HG03095 (cell line): Measurements from ENCODE around the gene XPO5.
"Not testable (repeated sequence)": the region's sequence is repeated elsewhere in the genome, so short reads cannot be mapped to it uniquely, and the experiment has no call there.

Experiments
- ATAC-seq: cut with Tn5 transposase; IDR thresholded peaks from one replicate; pipeline ENCODE4 v1.9.1; 2021; ENCODE audit warnings: moderate library complexity; ENCODE audit not compliant: unreplicated experiment

XPO5 gene

DNA sequence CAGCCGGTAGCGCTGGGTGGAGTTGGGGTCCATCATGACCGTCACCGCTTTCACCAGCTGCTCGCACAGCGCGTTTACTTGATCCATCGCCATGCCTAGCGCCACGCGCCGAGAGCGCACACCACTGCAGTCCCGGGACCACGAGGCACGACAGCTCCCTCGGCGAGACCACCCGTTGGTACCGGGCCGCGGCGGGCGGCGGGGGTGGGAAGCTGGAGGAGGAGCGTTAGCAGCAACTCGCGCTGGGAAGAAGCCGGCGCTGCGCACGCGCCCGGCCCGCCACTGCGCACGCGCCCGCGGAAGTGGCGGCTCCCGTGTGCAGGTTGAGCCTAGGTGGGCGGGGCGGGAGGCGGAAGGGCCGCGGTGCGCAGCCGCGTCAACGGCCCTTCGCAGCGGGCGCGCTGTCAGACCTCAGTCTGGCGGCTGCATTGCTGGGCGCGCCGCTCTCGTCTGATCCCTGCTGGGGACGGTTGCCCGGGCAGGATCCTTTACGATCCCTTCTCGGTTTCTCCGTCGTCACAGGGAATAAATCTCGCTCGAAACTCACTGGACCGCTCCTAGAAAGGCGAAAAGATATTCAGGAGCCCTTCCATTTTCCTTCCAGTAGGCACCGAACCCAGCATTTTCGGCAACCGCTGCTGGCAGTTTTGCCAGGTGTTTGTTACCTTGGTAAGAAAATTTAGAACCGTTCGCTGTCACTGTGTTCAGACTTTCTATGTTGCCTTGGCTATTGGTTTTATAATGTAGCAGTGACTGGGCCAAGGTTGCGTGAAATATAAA lies at the start of gene XPO5, which contains the start of gene POLH:
TSS of gene XPO5 (minus strand) at position 267 of the 780 bp plus-strand sequence. CDS start at position 93, 174 bp downstream.
TSS of gene POLH (plus strand) at position 414 of the 780 bp plus-strand sequence. CDS start 6,135 bp downstream, outside the sequence.
- ATAC-seq, result peak; percentile 77

DNA sequence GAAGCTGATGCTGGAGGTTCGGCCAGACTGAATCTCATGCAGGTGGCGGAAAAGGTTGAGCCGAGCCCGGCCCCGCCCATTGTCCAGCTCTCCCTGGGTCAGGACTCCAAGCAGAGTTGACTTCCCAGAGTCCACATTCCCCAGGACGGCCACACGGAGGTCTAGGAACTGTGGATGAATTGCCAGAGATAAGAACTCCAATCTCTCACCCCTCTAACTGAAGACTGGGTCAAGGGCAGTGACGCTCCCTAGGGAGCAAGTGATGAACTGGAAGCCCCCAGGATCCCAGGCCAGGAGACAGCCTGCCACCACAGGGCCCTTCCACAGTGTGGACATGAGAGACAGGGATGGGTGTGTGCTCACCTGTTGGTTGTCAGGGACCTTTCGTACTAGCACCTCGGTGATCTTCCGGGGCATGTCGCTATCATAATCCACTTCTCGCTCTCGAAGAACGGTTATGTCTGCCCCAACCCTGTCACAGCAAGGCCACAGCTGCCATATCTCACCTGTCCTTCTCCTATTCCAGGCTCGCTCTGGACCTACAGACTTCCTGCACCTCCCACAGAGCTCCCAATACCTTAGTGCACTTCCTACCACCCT lies 49.7 kb upstream of the XPO5 start:
- no peak for ATAC-seq

DNA sequence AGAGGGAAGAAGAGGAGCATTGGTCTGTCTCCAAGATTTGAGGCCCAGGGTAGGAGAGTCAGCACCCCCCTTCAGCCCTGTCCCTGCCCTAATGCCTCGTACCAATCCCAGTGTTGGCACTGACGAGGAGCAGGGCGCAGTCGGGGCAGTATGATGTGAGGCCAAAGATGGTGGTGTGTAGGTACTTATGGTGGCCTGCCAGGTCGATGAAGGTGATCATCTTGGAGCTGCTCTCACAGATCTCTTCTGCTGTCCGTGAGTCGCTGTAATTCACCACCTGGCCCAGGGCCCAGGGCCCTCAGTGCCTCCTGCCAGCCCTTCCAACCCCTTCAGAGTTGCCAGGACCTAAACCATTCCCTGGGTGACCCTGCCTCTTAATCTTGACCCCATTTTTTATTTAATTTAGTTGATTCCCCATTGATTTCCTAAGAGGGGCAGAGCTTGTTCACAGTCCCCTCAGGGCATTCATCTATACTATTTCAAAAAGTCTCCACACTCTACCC lies 49.0 kb upstream of the XPO5 start:
- no peak for ATAC-seq

DNA sequence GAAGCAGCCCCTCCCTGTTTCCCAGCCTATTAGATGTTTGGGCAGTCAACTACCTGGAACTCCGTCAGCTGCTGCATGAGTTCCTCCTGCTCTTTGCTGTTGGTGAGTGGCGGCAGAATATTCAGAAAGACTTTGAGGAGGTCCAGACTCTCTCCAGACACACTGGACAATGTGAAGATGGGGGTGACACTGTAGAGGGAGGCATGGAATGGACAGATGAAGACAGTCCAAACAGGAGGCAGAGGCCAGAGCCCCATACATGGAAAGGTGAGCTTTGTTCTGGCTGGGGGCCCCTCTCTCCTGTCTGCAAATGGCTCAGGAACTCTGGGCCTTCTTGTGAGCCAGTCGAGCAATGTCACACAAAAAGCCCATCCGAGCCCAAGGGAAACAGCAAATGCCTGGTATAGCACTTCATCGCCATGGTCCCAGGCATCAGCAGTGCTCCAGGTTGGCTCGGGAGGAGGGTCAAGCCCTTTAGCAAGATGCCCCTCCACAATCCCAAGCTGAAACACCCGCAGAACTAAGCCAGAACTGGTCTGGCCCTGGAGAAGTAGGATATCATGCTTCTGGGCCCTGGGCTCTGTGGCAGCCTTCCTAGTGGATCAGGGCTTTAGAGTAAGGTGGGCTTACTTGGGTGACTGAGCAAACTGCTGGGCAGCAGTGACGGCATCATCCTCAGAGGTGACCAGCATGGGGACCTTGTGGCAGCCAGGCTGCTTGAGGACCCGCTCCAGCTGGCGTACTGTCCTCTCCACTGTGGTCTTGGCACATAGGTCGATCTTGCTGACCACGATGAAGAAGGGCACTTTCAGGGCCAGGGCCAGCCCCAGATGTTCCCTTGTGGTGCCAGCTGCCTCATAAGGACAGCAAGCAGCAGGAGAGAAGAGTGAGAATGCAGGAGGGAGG lies 48.3 kb upstream of the XPO5 start:
- ATAC-seq, result no peak

DNA sequence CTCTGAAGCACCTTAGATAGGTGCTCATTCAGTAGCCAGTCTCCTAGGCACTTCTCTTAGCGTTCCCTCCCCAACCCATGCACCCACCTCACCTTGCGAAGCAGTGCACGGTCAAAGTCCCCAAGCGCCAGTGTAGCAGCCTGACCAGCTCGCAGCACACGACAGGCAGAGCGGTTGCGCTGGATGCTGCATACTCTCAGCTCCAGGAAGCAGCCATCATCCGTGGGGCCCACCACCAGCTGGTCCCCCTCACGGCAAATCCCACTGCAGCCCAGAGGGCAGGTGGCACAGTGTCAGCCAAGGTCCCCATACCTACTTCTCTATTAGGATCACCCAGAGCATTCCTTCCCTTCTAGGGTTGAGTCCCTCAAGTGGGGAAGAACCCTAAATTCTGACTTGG lies 46.7 kb upstream of the XPO5 start:
- ATAC-seq, result no peak

DNA sequence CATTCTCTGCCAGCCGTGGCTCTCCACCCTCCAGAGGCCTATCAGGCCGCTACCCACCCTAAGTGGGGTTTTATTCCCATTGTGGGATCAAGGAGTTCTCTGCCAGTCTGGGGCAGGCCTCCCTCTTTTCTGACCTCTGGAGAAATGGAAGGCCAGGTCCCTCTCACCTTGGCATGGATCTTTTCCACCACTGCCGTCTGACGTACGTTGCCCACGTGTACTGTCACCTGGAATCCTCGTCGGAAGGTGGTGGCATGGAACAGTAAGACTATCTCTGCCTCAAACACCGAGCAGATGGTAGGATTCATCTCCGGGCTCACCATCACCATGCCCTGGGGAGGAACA lies 46.0 kb upstream of the XPO5 start:
- ATAC-seq, result no peak

DNA sequence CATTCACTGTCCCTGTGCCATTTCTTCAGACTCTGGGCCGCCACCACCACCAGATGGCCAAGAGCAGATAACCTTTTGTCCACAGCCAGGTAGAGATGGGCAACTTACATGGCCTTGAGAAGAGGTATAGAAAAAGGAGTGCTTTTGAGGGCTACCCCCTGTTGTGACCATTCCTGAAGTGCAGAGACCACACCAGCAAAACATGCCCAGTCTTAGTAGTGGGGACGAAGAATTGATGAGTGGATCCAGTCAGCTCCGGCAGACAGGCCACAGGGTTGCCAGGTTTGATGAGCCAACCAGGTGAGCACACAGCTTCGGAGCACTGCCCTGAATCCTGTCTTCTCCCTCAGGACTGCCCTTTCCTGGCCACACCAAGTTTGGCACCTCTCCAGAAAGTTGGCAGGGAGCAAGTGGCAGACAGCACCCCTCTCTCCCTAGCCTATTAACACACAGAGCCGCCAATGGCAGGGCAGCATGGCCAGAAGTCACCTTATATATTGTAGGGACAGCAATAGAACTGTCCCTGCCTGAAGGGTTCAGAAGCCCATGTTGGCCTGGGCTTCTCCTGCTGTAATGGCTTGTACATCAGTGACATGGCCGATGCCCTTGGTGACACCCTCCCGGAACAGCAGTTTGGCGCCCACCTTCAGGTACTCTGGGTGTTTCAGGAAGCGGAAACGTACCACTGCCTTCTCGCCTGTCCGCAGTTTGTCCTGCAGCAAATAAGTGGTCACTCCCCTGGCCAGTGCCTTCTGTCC lies 45.4 kb upstream of the XPO5 start:
- ATAC-seq, result no peak

DNA sequence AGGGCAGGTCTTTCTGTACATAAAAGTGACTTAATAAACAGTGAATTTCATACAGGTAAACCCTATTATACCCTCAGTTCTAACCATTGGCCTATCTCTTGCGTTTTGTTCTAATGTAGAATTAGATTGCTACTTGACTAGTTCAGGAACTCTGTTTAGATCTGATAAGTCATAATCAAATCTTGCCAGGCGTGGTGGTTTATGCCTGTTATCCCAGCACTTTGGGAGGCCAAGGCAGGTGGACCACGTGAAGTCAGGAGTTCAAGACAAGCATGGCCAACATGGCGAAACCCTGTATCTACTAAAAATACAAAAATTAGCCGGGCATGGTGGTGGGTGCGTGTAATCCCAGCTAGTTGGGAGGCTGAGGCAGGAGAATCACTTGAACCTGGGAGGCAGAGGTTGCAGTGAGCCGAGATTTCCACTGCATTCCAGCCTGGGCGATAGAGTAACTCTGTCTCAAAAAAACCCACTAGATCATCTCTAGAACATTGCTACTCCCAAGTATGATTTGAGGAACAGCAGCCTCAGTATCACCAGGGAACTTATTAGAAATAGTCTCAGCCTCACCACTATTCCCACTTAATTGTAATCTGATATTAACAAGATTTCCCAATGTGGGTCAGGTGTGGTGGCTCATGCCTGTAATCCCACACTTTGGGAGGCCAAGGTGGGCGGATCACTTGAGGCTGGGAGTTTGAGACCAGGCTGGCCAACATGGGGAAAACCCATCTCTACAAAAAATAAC lies 41.1 kb upstream of the XPO5 start:
- no peak for ATAC-seq

DNA sequence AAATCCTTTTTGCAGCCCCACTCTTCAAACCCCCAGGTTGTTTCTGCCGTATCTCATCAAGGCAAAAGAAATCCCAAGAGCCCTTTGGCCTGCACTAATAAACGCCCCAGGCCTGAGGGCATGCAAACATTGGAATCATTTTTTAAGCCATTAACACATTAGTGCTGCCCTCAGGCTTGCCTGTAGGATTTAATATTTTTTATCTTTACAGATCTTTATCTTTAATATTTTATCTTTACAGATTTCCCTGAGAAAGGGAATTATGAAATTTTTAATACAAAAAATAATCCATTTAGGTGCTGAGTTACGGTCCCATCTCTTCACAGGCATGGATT lies 38.5 kb upstream of the XPO5 start:
- no peak for ATAC-seq

DNA sequence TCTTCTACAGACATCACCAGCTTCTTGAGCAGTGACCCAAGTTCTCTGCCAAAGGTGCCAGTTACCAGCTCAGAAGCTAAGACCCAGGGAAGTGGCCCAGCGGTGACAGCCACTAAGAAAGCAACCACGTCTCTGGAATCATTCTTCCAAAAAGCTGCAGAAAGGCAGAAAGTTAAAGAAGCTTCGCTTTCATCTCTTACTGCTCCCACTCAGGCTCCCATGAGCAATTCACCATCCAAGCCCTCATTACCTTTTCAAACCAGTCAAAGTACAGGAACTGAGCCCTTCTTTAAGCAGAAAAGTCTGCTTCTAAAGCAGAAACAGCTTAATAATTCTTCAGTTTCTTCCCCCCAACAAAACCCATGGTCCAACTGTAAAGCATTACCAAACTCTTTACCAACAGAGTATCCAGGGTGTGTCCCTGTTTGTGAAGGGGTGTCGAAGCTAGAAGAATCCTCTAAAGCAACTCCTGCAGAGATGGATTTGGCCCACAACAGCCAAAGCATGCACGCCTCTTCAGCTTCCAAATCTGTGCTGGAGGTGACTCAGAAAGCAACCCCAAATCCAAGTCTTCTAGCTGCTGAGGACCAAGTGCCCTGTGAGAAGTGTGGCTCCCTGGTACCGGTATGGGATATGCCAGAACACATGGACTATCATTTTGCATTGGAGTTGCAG lies 38.0 kb upstream of the XPO5 start:
- ATAC-seq, result no peak

DNA sequence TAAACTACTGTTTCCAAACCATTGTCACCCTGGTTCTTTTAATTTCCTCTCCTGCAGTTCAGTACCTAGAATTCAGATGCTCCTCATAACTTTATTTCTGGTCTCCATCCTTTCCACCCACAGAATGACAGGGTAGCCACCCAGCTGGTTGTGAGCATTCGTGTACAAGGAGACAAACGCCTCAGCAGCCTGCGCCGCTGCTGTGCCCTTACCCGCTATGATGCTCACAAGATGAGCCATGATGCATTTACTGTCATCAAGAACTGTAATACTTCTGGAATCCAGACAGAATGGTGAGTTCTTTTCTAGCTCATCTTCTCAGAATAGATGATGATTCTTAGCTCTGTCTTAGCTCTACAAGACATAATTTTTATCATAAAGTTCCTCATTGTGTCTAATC lies 34.6 kb upstream of the XPO5 start:
- ATAC-seq, result no peak

DNA sequence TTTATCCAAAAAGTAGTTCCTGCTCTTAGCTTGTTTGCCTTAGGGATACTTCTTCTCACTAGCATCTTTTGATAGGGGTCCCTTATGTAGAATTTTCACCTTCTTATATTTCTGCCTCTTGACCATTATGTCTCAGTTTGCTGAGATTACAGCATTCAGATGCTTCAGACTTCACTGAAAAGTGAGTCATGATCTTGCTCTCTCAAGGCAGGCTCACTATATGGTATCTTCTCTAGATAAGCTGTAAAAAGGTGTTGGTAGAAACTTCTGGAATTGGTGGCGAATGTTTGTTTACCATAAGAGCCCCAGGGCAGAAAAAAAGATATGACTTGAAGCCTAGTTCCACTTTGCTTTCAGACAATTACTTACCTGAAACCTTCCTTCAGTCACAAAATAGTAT lies 33.6 kb upstream of the XPO5 start:
- no peak for ATAC-seq

DNA sequence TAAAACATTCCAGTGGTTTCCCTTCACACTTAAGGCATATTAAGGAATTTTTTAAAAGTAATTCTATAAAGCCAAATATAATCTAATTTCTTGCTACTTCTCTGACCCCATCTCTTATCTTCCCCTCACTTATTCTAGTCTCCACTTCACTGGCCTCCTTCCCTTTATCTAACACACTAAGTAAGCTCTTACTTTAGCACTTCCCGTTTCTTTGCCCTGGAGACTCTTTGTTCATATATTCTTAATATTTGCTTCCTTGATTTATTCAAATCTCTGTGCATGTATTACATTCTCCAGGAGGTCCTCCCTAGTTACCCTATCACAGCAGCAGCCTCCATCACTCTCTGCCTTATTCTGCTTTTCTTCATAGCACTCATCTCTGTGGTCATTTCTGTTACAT lies 33.0 kb upstream of the XPO5 start:
- ATAC-seq, result no peak

DNA sequence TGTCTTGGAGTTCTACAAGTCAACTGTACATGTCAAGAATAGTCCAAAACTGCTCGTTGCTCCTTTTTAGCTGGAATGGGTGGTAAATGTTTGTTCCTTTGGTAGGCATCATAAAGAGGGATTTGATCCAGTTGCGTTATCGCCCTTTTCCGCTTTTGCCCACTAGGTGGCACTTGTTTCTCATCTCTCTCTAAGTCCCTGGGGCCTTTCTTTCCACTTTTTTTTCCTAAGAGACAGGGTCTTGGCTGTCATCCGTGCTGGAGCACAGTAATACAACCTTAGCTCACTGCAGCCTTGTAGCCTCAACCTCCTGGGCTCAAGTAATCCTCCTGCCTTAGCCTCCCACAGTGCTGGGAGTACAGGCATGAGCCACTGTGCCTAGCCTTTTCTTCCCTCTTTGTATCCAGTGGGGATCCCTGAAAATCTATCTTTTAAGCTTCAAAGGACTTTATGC lies 32.5 kb upstream of the XPO5 start:
- no peak for ATAC-seq

DNA sequence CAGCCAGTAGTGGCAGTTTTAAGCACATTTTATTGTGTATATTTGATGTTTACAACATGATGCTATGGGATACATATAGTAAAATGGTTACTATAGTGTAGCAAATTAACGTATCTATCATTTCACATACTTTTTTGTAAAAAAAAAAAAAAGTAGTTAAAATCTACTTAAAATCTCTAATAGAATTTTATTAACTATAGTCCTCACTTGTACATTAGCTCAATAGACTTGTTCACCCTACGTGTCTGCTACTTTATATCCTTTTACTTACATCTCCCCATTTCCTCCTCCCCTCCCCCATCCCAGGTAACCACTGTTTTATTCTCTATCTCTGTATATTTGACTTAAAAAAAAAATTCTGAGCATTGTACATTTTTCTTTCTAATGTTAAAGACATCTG lies 30.2 kb upstream of the XPO5 start:
- no peak for ATAC-seq

DNA sequence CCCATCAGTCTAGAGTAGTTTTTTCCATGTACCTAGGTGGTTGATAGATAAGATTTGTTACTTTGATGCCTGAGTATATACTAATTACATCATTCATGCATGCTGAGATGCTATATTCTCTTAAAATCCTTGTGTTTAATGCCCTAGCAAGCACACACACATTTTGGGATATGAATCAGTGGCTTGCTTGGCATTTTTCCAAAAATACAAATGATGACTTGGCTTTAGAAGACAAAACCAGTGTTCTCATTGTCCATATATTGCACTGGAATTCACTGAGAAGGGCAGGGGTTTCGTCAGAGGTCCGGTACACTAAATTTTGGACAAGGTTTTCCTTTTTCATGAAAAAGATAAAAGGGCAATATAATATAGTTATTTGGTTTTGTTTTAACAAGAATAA lies 28.3 kb upstream of the XPO5 start:
- ATAC-seq, result no peak

DNA sequence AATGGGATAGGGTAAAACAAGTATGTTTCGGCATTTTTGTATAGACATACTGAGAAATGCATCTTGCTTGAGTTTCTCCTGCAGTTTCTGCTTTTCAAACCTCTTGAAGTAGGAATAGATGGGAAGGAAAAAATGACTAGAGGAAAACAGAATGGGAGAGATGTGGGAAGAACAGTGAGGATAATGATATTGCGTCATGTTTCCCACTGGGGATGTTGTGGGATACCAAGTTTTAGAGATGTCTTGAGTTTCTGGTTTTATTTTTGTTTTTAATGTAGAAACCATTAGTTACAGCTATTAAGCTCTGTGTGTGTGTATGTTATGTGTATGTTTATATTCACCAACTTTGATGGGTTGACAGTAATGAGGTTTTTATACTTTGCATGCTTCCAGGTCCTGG lies 24.8 kb upstream of the XPO5 start:
- no peak for ATAC-seq

DNA sequence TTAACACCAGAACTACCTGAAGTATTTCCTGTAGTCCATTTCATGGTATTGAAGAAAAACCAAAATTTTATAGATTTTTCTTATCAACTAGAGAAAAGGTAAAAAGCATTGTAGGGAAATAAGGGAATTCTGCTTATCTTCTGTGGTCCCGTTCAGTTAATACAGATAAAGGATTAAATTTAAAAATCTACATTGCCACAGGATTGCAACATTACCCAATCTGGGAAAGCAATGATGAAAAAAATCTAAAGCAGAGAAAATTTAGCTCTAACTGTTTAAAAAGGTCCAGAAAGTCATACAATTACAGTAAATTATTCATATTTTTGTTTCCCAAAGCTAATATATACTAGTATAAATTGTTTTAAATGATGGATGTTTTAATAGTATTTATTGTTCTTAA lies 18.1 kb upstream of the XPO5 start:
- no peak for ATAC-seq

DNA sequence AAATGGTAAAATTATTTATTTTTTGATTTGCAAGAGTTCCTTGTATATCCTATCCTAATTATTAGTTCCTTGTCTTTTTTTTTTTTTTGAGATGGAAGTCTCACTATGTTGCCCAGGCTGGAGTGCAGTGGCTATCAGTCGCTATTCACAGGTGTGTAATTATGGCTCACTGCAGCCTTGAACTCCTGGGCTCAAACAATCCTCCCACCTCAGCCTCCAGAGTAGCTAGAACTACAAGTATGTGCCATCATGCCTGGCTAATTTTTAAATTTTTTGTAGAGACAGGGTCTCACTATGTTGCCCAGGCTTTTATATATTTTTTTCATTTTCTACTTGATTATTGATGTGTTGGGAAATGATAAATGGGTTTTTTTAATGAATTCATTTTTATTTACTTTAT lies 13.7 kb upstream of the XPO5 start:
- not testable (repeated sequence) for ATAC-seq

DNA sequence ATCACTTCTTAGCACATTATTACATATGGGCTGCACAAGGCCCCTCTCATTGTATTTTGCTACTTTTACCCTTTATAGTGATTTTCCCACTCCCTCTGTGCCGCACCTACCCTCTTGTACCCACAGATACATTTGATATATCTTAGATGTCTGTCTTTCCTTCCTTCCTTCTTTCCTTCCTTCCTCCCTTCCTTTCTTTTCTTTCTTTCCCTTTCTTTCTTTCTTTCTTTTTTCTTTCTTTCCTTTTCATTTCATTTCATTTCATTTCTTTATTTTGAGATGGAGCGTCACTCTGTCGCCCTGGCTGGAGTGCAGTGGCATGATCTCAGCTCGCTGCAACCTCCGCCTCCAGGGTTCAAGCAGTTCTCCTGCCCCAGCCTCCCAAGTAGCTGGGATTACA lies 12.4 kb upstream of the XPO5 start:
- no peak for ATAC-seq
